Panc1 (cell line): Measurements from ENCODE around the gene FRMD5.

Experiments
- POLR2AphosphoS5 ChIP-seq: IDR thresholded peaks from 2 replicates; pipeline ENCODE4 v1.6.1; 2012; ENCODE audit warnings: mild to moderate bottlenecking, low read depth, low read length, moderate library complexity
- REST ChIP-seq, 2 experiments: IDR thresholded peaks; 2 replicates each; pipeline ENCODE4 v1.6.1; 2011 to 2012; ENCODE audit warnings: low read depth in 2 of 2, control low read depth in 1 of 2, low read length in 1 of 2, mild to moderate bottlenecking in 1 of 2, moderate library complexity in 1 of 2; ENCODE audit not compliant: insufficient read depth in 1 of 2
- SIN3A ChIP-seq: IDR thresholded peaks from 2 replicates; pipeline ENCODE4 v1.6.1; 2012; ENCODE audit warnings: low read depth, mild to moderate bottlenecking, low read length, moderate library complexity, borderline replicate concordance; ENCODE audit not compliant: insufficient read depth
- TCF7L2 ChIP-seq: IDR thresholded peaks from 2 replicates; pipeline ENCODE4 v1.6.1; 2011; ENCODE audit warnings: mild to moderate bottlenecking, low read depth, low read length, inconsistent platforms
- TF ChIP-seq, protein P1 (sequence below): fragments of 450-650 bp; IDR thresholded peaks from 2 replicates; pipeline ENCODE4 v1.5.1; 2017; ENCODE audit warnings: mild to moderate bottlenecking

DNA sequence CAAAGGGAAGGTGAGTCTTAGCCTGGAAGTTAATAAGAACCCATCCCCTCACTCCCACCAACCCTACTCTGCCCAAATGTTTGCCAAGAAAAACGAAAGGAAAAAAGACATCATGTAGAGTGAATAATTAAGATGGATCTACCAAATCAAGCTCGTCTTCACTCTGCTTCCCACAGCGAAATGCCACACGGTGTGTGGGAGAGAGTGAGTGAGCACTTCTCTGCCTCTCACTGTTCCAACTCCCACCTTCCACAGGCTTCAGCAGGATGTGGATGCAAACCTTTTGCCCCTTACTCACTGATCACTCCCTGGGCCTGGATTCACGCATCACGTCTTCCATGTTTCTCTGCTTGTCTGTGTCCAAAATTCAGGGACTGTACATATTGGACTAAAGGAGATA, 282.9 kb downstream of the FRMD5 start:
- TF ChIP-seq, protein P1, sequence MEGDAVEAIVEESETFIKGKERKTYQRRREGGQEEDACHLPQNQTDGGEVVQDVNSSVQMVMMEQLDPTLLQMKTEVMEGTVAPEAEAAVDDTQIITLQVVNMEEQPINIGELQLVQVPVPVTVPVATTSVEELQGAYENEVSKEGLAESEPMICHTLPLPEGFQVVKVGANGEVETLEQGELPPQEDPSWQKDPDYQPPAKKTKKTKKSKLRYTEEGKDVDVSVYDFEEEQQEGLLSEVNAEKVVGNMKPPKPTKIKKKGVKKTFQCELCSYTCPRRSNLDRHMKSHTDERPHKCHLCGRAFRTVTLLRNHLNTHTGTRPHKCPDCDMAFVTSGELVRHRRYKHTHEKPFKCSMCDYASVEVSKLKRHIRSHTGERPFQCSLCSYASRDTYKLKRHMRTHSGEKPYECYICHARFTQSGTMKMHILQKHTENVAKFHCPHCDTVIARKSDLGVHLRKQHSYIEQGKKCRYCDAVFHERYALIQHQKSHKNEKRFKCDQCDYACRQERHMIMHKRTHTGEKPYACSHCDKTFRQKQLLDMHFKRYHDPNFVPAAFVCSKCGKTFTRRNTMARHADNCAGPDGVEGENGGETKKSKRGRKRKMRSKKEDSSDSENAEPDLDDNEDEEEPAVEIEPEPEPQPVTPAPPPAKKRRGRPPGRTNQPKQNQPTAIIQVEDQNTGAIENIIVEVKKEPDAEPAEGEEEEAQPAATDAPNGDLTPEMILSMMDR: no peak
- no peak for TF ChIP-seq POLR2AphosphoS5
- TF ChIP-seq REST (IDR thresholded peaks at IDR 0.05; ENCODE audit: insufficient read depth in 1 of 2, low read depth in 2 of 2, low read length in 1 of 2): no peak
- no peak for TF ChIP-seq SIN3A
- no peak for TF ChIP-seq TCF7L2
